GM12865 (cell line): ENCODE measurements around the gene SLC35F1.
"Not testable (repeated sequence)": the region's sequence is repeated elsewhere in the genome, so short reads cannot be mapped to it uniquely, and the experiment has no call there.

Source experiments
- DNase-seq: peaks from one replicate; pipeline ENCODE4 v3.0.0; 2010; ENCODE audit warnings: low read depth
- H3K4me3 ChIP-seq: 2 replicates; pipeline ENCODE4 v1.5.1; 2011; ENCODE audit warnings: mild to moderate bottlenecking, low read depth, low read length, control low read depth
- TF ChIP-seq, protein P1 (sequence below): IDR thresholded peaks from 2 replicates; pipeline ENCODE4 v1.5.1; 2011; ENCODE audit warnings: low read length, control low read depth, low read depth, inconsistent platforms; ENCODE audit not compliant: insufficient read depth; ENCODE audit errors: missing control alignments

SLC35F1 gene

DNA sequence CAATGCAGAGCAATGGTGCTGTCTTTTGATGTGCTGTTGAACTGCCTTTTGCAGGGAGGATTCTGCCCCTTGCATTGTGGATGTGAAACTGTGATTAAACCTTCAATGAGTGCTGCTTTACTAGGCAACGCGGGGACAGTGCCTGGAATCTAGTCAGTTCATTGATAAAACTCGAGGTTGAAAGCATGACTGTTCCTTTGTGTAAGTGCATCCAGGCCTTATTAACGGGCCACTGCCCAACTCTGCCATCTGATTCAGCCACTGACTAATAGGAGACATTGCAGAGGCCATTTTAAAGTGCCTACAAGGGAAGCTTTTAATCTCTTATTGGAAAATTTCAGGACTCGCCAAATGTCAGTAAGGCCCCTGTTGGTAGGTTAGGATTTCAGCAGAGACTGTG lies 49.3 kb downstream of the SLC35F1 start:
- DNase-seq, result no peak
- TF ChIP-seq, protein P1, sequence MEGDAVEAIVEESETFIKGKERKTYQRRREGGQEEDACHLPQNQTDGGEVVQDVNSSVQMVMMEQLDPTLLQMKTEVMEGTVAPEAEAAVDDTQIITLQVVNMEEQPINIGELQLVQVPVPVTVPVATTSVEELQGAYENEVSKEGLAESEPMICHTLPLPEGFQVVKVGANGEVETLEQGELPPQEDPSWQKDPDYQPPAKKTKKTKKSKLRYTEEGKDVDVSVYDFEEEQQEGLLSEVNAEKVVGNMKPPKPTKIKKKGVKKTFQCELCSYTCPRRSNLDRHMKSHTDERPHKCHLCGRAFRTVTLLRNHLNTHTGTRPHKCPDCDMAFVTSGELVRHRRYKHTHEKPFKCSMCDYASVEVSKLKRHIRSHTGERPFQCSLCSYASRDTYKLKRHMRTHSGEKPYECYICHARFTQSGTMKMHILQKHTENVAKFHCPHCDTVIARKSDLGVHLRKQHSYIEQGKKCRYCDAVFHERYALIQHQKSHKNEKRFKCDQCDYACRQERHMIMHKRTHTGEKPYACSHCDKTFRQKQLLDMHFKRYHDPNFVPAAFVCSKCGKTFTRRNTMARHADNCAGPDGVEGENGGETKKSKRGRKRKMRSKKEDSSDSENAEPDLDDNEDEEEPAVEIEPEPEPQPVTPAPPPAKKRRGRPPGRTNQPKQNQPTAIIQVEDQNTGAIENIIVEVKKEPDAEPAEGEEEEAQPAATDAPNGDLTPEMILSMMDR, result no peak
- no peak overlapping the region for H3K4me3 ChIP-seq

DNA sequence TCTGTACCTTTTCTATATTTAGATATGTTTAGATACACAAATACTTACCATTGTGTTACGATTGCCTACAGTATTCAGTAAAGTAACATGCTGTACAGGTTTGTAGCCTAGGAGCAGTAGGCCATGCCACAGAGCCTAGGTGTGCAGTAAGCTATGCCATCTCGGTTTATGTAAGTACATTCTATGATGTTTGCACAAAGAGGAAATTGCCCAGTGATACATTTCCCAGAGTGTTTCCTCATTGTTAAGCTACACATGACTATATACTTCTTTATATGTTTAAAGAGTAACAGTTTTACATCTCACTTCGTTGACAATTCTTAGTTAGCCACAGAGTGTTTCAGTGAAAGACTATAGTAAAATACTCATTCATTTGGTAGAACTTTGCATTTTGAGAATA lies 51.5 kb downstream of the SLC35F1 start:
- no peak overlapping the region for H3K4me3 ChIP-seq
- DNase-seq, result no peak
- TF ChIP-seq, protein P1, result no peak

DNA sequence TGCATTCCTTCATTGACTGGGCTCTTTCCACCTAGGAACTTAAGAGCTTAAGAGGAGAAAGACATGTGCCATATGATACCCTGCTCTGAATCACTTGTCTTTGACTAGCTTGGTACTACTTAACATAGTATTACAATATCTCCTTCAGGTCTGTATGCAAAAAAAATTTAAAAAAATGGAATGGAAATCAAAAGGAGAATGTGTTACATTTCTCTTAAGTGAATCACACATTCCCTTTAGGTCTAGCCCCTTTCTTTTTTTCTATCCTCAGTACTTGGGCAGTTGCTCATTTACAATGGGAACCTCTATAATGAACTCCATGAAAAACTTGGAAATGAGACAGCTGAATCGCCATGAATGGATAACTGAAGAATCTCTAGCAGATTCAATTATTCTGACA lies 53.8 kb downstream of the SLC35F1 start:
- TF ChIP-seq, protein P1, result no peak
- no peak for DNase-seq
- no peak overlapping the region for H3K4me3 ChIP-seq

DNA sequence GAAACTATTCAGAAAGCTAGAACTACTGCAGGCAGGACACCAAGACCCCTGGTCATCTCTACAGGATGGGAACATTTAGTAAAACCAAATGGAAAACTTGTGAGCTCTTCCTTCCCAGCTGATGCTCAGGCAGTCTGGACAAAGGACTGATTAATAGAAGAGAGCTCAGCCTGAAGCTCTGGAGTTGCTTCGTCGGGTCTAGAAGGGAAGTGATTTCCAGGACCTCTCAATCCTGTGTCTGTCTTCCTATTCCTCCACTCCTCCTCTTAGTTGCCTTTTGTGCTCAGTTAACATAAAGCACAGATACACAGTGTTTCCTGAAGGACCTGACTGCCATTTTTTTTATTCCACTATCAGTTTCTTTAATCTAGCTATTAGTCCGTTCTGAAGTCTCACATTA lies 54.2 kb downstream of the SLC35F1 start:
- no peak overlapping the region for H3K4me3 ChIP-seq
- TF ChIP-seq, protein P1, result no peak
- DNase-seq, result no peak

DNA sequence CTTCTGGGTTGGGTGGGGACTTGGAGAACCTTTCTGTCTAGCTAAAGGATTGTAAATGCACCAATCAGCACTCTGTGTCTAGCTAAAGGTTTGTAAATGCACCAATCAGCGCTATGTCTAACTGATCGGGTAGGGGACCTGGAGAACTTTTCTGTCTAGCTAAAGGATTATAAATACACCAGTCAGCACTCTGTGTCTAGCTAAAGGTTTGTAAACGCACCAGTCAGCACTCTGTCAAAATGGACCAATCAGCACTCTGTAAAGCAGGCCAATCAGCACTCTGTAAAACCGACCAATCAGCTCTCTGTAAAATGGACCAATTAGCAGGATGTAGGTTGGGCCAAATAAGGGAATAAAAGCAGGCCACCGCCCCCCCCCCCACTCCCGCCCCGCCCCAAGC lies 58.7 kb downstream of the SLC35F1 start:
- DNase-seq, H3K4me3 ChIP-seq: not testable (repeated sequence)

DNA sequence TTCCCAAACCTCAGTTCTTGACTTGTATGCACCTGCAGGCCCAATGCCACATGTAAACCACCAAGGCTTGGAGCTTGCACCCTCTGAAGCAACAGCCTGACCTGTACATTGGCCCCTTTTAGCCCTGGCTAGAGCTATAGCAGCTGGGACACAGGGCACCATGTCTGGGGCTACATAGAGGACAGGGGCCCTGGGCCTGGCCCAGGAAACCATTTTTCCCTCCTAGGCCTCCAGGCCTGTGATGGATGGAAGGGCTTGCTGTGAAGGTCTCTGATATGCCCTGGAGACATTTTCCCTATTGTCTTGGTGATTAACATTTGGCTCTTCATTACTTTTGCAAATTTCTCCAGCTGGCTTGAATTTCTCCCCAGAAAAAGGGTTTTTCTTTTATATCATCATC lies 64.6 kb downstream of the SLC35F1 start:
- H3K4me3 ChIP-seq, result no peak overlapping the region
- TF ChIP-seq, protein P1, result no peak
- DNase-seq, result no peak

DNA sequence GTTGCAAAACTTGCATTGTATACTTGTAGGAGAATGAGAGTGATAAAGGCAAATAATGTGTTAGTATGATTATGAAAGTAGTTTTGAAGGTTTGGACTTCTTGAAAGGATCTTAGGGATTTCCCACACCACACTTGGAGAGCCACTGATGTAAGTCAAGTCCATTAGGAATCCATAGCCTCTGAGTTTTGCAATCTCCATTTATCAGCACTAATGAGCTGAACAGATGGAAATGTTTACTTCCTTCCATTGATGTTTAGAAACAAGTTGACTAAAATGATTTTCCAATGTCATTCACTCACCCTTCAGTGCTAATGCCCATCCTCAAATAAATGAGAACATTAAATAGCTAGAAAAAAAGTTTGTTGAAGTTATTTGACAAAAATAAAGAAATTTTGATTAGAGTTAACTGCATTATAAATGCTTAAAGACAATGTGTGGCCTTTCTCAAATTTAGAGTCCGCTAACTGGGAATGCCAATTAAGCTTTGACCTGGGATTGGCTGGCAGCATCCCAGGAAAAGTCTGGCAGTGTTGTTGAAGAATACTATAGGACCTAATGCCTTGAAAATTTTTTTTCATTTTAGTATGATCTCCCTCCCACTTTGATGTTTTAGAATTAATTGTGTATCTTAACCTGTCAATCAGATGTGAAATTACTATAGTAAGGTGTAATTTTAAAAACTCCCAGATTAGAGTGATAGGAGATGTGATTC lies 68.0 kb downstream of the SLC35F1 start:
- TF ChIP-seq, protein P1, result no peak
- no peak overlapping the region for H3K4me3 ChIP-seq
- no peak for DNase-seq
